ENCODE results near the gene PKDCC.
A peak's percentile ranks its signal among the peaks of the same experiment; 100 is the strongest.

The PKDCC gene

GRCh38 chr2:42047488-42048298, at the start of gene PKDCC:
PKDCC (plus strand) TSS chr2:42048021; CDS start chr2:42048200, 179 bp downstream.
- DNase-seq (ENCODE audit: low spot score): peak; percentile 92

DNA sequence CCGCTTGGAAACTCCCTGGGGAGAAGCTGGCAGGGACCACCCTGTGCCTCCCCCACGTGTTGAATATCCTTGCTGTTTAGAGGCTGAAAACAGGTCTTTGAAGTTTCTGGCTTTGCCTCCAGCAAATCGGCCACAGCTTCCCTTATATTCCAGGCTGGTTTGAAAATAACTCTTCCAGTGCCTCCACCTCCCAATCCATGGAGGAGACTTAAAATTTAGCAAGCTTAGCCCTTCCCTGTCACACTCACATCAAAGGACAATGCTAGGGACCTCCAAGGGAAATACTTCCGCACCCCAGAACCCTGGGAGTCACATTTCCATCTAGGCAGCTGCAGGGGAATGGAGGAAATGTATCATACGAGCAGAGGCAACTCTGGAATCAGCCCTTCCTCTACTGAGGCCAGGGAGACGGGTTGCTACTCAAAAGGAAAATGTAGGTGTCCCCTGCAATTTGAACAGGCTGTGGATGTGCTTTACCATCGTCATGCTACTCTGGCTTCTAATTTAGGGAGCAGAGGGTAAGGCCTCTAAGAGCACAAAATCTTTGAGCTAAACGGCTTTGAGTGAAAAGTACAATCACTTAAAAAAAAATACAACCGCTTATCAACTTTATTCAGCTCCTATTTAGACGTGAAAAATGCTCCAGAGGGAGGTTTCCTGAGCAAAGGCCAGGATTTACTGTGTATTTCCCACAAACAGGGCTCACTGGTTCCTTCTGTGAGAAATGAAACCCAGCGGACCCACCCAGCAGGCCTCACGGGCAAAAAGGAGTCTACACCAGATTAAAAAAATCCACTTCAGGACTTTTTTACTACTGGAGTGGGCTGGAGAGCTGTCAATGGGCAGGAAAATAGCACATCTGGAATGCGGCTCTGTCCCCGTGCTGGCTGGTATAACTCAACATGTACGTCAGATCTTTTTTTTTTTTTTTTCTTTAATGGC, 49.4 kb upstream of the PKDCC start:
- no peak for DNase-seq (ENCODE audit: low spot score)

DNA sequence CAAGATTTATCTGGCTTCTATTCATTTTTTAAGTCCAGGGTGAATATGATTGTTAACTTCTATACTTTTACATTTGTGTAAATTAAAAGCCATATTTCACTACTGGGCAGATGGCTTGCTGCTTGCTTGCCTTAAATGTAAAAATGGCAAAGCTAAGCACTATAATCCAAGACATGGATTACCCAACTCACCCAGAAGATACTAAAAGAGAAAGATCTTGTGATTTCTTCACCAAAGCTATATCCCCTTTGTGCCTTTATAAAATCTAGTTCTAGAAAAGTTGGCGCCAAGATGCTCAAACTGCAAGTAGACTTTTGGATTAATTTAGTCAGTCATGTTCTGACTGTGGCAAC, 48.7 kb upstream of the PKDCC start:
- DNase-seq (ENCODE audit: low spot score): no peak

GRCh38 chr2:41999592-42000281, 48.1 kb upstream of the PKDCC start:
- no peak for DNase-seq (ENCODE audit: low spot score)

- no peak for DNase-seq (ENCODE audit: low spot score)
Observed at GRCh38 chr2:42001711-42002201, 46.1 kb upstream of the PKDCC start.

GRCh38 chr2:42007551-42007950, 40.3 kb upstream of the PKDCC start:
- no peak for DNase-seq (ENCODE audit: low spot score)

DNA sequence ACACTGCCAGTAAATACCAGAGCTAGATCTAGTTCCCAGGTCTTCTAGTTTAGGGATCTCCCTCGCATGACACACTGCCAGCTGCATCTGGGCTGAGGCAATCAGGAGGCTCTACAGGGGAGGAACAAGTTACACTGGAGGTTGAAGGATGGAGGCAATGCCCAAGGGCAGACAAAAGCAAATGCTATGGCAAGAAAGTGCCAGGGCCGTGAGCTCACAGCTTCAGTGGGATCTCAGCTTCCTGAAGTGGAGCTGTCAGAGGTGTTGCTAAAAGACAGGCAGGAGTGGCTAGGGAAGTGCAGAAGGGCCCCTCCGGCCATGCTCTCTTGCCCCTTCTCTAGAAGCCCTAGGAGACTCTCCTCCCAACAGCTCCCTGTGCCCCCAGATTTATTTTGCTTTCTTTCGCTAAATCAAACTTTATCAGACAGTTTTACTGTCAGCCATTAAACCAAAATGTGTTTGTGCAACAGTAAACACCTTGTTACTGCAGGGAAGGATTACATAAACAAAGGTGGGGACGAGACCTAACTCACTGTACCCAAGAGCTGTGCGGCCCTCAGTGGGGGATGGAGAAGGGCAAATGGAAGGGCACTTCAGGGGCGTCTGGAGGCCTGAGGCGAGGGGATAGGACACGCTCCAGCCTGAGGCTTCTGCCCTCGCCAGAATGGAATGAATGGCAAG, 39.4 kb upstream of the PKDCC start:
- DNase-seq (ENCODE audit: low spot score): no peak

GRCh38 chr2:42009657-42010580, 37.9 kb upstream of the PKDCC start:
- no peak for DNase-seq (ENCODE audit: low spot score)

DNA sequence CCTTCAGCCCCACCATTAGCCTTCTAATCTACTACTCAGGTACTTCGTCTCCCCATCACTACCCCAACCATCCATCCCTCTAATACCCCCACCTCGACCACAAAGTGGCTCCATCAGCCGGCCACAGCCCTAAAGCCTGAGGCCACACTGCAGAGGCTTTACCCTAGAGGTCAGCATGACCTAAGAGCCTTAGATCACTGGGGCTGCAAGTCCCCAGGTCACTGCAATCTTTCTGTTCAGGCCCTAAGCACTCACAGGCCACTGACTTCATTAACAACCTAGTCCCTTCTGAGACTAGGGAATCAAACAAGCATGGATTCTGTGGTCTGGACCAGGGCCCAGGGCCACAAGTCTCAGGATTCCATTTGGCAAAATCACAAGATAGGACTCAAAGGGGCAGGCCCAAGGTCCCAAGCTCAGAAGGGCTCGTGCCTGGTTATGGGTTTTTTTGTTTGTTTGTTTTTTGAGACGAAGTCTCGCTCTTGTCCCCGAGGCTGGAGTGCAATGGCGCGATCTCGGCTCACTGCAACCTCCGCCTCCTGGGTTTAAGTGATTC, 37.0 kb upstream of the PKDCC start:
- DNase-seq (ENCODE audit: low spot score): no peak

DNA sequence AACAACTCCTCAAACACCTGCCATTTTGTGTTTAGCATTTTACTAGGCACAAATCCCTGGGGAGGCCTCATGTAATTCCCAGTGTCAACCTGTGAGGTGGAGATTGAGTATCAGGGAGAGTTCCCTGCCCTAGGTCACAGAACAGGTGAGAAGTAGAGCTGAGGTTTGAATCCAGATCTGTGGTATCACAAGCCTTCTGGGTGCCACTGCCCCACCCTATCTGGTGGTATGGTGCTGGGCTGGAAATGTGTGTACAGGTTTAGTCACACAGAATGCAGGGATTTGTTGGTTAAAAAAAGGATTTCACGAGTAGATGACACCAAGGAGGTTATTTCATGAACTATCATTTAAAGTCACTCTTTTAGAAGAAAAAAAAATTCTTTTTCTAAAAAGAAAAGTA, 35.7 kb upstream of the PKDCC start:
- no peak for DNase-seq (ENCODE audit: low spot score)

- DNase-seq (ENCODE audit: low spot score): no peak
Observed at GRCh38 chr2:42012651-42013050, 35.2 kb upstream of the PKDCC start.

DNA sequence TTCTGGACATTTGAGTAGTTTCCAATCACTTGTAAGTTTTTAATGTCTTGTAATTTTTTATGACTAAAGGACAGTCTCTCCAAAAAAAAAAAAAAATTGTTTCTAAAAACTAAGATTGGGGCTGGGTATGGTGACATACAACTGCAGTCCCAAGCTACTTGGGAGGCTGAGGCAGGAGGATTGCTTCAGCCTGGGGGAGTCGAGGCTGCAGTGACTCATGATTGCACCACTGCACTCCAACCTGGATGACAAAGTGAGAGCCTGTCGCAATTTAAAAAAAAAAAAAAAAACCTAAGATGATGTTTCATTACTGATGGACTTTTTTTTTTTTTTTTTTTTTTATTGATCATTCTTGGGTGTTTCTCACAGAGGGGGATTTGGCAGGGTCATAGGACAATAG, 34.4 kb upstream of the PKDCC start:
- no peak for DNase-seq (ENCODE audit: low spot score)

- DNase-seq (ENCODE audit: low spot score): no peak
Observed at GRCh38 chr2:42021464-42021863, 26.4 kb upstream of the PKDCC start.

GRCh38 chr2:42025151-42025582, 22.7 kb upstream of the PKDCC start:
- DNase-seq (ENCODE audit: low spot score): peak; percentile 58

- no peak for DNase-seq (ENCODE audit: low spot score)
Observed at GRCh38 chr2:42026272-42026671, 21.5 kb upstream of the PKDCC start.

- DNase-seq (ENCODE audit: low spot score): peak; percentile 46
Observed at GRCh38 chr2:42028571-42029148, 19.2 kb upstream of the PKDCC start.

DNA sequence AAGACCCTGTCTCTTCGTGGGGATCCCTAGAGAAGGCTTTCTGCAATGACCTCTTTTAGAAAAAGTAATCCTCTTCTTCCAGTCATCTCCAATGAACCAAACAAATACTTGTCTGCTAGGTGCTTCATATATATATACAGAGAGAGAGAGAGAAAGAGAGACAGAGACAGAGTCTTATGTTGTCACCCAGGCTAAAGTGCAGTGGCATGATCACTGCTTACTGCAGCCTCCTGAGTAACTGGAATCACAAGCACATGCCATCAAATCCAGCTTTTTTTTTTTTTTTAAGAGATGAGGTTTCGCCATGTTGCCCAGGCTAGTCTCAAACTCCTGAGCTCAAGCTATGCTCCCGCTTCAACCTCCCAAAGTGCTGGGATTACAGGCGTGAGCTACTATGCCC, 18.6 kb upstream of the PKDCC start:
- no peak for DNase-seq (ENCODE audit: low spot score)

DNA sequence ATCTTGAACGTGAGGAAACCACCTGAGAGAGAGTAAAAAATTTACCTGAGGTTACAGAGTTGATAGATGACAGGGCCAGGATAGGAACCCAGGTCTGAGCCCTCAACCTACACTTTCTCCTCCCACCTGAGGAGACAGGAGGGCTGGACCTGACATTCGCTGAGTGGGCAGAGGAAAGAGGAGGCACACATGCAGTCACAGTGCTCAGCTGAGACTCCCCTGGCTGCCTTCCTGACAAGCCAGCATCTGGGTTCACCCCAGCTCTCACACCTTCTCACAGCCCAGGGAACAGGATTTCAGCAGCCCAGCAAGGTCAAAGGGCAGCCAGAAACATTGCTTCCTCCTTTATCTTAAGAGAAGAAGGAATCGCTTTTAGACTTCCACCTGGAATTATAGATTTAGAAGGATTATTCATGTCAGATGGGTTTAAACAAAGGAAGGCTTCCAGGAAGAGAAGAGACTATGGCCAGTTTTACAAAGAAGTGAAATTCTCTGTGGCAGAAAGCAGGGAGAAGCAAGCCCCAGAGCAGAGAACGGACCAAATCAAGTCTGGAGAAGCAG, 18.1 kb upstream of the PKDCC start:
- DNase-seq (ENCODE audit: low spot score): peak; percentile 58

- peak; percentile 85 for DNase-seq (ENCODE audit: low spot score)
Observed at GRCh38 chr2:42030200-42030759, 17.5 kb upstream of the PKDCC start.

Data from ecto neural progenitor cell (in vitro differentiated cells).